HG03060 (cell line): ENCODE data around the gene MAP2K5.

Source experiments
- ATAC-seq: cut with Tn5 transposase; IDR thresholded peaks from one replicate; pipeline ENCODE4 v1.9.1; 2021; ENCODE audit warnings: low read depth, moderate number of reproducible peaks; ENCODE audit not compliant: unreplicated experiment

Gene MAP2K5

DNA sequence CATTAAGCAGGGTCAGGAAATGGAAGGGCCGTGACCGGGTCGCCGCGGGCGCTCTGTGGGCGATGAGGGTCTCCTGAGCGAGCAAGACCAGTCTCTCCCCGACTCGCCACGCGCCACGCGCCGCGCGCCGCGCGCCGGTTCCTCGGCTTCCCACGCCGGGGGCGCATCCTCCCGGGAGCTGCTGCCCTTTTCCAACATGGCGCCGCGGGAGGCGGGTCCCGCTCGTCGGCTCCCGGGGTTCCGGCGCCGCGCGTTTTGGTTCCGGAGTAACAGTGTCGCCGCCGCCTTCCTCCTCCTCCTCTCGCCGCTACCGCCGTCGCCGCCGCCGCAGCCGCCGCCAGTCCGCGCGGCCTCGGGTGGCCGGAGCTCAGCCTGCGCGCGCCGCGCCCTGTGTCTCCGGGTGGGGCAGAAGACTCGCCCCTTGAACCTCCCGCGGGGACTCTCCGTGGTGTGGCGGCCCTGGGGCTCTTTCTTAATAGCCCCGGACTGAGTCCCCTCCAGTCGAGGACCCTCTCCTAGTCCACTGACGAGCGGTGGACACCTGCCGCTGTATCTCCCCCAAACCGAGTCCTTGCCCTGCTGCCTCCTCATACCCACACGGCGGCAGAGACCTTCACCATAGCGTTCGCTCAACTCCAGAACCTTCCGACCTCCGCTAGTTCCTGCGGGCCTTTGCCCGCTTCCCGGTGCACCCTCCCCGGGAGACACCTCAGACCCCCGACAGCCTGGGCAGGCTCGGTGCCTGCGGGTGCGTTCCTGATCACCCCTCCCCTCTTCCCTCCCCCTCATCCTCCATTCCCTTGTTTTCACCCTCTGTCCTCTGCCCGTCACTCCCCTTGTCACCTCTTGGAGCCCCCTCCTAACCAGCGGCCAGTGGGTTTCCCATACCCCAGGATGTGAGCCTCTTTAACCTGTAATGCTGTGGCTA is at the start of gene MAP2K5:
Gene MAP2K5 (plus strand): TSS at position 284 of the 928 bp plus-strand sequence. CDS start 633 bp downstream, at position 917.
- no peak for ATAC-seq

DNA sequence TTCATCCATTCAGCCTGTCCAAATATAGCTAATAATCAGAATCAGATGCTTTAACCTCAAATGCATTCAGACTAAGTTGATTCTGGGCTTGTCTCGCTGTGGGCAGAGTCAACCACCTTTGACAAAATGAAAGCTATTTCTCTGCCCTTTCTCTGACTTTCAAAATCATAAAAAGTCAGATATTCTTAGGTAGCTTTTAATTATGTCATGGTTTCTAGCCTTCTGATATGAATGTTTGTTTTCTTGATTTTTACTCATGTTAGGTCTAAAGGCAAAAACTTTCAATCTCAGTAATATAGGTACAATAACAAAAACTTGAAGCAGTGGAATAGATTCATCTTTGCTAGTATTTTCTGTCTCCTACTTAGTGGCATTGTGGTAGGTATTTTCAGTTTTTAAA is 46.9 kb upstream of the MAP2K5 start:
- no peak for ATAC-seq

DNA sequence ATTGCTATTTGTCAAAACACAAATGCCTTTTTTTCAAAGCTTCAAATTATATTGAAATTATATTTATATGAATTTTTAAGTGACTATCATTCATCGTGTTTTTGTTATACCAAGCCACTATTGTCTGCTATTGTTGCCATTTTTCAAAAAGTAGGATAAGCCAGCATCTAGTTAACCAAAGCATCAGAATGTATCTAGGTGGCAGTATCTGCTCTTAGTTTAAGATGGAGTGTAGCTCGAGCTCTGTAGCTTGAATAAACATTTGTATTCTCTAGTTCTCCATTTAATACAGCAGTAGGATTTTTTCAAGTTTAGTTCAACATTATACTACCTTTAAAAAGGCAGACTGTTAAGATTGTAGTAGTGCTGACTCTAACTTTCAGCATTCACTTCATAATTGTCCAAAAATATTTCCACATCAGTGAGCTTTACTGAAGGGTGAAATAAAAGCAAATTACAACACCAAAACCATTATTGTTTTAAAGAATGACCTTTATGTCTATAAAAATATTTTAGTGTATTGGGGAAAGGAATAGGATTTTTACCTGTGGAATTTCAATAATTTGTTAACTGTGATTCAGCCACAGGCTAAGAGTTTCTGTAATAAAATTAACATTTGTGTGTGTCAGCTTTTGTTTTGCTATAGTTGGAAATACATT is 41.2 kb upstream of the MAP2K5 start:
- ATAC-seq: no peak

DNA sequence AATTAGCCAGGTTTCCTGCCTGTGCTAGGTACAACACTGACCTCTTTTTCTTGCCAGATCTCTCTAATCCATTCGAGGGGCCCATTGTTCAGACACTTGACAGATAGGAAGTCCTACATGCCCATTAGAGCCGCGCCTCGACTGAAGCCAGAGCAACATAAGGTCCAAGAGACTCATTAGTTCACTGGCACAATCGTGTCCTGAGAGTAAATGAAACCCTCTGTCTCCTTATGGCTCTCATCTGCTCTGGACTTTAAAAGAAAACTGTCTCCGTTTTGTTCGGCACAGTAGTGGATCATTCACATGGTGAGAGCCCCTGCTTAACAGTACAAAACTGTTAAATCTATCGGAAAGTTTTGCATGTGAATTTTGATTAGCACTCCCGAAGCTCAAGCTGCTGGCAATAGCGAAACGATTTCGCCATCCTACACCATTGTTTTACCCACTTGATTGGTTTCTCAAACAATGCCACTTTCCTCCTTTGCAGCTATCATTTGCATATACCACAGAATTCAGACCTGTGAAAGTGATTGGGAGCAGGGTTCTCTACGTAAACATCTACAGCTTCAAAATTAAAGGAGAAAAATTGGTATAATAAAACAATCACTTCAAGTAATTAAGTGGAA is 40.6 kb upstream of the MAP2K5 start:
- ATAC-seq: no peak

DNA sequence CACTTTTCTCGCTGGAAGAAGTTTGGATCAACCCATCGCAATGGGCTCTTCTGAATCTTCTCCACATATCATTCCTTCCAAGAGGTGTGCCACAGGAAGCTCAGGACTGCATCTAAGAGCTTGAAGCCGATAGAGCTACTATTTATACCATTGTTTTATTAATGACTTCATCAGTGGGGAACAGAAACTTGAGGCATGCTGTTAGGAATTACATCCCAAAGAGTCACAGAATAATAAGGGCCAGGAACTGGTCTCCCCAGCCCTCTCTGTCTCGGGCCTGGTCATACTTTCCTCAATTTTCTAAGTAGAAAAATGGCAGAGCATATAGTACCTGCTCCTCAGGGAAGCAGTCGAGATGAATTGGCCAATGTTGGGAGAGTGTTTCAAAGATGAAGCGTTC is 38.4 kb upstream of the MAP2K5 start:
- ATAC-seq: no peak

DNA sequence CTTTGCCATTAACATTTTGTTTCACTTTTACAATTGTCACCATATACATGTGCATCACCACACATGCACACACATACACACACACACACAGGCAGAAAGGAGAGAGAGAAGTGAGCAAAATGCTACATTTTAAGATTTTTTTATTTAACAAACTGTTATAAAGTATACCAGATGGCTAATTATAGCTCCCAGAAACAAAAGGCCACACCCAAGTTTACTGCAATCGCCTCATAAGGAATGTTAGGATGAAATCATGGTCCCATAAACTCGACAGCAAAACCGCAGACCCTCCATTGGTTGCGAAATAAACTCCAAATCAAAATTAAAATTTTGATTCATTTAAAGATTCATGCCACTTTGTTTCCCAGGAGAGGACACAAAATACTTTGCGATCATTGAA is 37.7 kb upstream of the MAP2K5 start:
- ATAC-seq: no peak

DNA sequence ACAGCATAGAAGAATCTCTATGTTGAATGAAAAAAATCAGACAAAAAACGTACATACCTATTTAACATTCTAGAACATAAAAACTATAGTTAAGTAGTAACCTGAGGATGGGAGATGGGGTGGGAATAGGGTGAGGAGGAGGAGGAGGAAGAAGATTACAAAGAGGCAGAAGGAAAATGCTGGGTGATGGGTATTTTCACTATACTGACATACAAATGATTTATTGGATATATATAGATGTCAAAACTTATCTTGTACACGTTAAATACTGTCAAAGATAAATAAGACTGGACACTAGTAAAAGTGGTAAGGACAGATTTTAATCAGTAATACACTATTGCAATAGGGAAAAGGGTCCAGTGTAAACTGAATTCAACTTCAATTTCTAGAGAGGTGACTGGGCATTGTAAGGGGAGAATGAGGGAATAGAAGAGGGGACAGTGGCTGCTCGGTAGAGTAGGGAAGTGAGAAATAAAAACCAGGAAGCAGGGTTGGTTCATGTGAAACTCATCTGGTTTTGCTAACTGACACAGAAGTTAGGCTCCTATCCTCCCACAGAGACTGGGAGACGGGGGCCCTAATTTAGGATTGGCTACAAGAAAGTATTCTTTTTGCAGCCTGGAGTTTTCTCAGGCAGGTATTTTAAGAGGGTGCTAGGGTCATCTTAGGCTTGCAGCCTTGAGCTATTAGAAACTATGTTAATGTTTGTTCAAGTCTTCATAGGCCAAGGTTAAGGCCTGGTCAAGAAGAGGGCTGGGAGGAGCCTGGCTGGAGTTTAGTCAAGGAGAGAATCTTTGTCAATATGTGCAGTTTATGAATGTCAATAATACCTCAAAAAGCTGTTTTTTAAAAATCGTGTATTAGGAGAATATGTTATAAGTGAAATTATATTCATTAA is 36.6 kb upstream of the MAP2K5 start:
- ATAC-seq: no peak

DNA sequence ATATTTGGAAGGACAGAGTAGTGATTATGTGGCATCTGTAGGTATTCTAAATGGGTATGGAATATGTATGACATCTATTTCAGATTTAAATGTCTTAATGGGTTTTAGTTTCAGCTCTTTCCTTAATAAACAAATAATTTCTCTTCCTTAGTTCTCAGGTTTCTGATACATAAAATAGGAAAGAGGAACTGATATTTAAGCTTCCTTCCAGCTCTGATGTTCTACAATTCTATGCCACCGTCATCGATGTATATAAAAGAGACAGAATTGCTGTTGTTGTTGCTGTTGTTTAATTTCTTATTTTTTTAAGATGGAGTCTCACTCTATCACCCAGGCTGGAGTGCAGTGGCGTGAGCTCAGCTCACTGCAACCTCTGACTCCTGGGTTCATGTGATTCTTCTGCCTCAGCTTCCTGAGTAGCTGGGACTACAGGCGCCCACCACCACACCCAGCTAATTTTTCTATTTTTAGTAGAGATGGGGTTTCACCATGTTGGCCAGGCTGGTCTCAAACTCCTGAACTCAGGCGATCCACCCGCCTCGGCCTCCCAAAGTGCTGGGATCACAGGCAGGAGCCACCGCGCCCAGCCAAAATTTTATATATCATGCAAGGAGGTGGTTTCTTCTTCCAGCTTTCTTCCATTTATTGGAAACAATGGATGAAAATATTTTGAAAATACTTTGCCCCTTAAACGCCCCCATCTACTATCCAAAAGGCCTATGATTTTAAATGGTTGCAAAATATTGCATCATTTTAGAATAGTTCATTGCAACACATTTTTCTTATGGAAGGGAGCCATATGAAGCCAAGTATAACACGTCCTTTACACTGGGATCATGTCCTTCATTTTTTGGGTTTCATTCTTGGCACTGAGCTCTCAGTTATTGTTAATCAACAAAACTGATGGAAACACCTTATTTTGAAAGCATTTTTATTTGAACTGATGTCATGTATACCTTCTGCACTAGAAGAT is 35.4 kb upstream of the MAP2K5 start:
- ATAC-seq: no peak

DNA sequence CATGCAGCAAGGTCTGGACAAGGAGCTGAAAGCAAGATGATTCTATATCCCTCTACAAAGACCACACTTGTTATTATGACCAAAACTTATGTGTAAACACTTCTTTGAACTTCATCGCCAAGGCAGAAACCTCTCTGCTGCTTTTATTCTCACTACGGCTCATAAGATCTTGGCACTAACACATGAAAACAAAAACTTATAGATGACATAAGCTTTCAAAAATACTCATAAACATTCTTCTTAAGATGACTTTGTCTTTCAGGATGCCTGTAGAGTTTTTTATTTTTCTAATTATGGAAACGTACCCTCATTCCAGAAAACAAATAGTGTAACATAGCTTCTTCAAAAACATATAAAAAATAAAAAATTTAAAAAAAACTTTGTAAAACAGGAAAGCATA is 34.1 kb upstream of the MAP2K5 start:
- no peak for ATAC-seq

DNA sequence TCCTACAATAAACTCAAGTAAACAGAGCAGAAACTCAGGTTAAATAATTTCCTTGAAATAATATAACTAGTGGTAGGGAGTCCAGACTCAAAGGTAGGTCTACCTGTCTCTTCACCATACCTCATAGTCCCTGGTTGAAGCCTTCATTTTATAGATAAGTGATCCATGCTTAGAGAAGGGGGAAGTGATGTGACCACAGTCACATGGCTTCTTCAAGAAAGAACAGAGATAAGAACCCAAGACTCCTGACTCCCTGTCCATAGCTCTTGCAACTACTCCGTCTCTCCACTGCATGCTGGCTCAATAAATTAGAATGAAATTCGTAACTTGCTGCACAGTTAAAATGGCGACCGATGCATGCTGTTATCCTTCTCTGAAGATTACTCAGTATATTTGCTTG is 32.6 kb upstream of the MAP2K5 start:
- ATAC-seq: no peak

DNA sequence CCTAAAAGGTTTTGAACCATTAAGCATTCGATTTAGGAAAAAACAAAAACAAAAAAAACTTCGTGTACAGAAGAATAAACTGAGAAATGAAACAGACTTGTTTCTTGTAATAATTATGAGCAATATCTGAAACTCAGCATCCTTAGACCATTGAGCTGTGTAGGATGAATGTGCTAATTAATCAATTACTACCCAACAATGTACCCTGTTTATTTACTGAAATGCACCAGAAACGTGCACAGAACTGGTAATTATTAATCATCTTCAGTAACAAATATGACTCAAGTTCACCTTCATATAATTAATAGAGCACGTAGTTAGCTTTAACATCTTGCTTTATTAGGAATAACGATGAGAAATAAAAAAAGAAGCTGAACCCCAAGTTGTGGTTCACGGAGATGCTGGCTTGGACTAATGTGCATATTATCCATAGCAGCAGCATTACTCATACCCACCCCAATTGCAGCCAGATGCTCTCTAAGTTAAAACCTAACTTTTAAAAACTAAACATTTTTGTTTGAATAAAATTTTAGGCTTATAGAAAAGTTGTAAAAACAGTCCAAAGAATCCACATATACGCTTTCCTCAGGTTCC is 31.8 kb upstream of the MAP2K5 start:
- ATAC-seq: no peak

DNA sequence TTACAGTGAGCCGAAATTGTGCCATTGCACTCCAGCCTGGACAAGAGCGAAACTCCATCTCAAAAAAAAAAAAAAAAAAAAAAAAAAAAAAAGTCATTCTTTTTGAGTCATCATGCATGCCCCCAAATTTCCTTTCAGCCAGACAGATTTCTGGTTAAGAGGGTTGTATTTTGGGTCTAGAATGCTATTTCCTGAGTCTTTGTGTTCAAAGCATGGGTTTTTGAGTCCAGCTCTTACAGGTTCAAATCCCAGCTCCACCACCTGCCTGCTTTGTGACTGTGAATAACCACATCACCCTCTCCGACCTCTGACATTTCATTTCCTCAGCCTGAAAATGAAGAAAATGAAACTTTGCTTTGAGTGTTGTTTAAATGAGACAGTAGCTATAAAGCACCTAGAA is 30.9 kb upstream of the MAP2K5 start:
- ATAC-seq: no peak

DNA sequence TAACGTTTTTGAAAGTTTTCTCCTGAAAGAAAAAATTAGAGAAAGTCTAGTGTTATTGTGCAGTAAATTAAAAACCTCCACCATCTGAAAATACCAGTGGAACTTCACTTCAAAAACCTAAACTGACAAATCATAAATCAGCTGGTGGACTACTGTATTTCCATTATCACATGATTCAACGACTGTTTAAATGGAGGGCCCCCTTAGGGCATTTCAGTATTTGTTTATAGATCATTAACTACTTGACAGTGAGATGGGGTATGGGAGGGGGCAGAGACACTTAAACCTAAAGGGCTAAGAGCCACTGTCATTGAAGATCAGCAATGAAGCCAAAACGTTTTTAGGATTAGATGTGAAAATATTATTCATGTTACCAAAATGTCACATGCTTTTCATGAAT is 30.4 kb upstream of the MAP2K5 start:
- no peak for ATAC-seq

DNA sequence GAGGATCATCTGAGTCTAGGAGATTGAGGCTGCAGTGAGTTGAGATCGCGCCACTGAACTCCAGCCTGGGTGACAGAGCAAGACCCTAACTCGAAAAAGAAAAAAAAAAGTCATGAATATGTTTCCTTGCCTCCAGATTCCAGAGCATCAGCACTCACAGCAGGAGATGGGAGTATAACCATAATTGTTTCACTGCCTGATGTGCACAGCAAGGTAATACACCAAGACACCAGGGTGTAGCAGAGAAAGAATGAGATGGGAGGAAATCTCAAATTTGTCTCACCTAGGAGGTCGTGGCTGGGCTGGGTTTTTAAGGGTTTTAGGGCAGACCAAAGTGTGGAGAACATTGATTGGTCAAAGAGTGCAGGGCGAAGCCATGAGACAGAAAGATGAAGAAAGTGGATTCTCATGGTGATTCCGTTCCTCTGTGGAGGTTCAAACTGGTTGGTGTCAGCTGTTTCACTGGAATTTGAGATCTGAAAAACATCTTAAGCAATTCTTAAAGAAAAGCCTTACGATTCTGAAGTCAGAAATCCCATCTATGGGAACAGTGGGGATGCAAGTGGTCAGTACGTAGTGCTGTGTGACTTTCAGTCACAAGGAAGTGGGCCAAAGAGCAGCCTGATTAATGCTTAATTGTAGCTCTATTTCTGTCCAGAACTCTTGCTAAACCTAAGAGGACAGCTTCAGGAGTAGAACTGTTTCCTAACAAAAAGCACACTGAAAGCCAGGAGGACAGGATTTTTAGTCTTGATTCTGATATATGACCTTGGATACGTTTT is 29.4 kb upstream of the MAP2K5 start:
- ATAC-seq: no peak

DNA sequence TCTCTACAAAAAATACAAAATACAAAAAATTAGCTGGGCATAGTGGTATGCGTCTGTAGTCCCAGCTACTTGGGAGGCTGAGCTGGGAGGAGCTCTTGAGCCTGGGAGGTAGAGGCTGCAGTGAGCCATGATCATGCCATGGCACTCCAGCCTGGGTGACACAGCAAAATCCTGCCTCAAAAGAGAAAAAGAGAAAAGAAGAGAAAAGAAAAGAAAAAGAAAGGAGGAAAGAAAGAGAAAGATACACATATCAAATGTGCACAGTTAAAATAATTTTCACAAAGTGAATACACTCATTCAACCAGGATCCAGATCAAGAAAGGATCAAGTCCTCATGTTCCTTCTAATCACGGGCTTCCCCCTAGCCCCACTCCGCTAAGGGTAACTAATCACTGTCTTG is 27.4 kb upstream of the MAP2K5 start:
- ATAC-seq: no peak

DNA sequence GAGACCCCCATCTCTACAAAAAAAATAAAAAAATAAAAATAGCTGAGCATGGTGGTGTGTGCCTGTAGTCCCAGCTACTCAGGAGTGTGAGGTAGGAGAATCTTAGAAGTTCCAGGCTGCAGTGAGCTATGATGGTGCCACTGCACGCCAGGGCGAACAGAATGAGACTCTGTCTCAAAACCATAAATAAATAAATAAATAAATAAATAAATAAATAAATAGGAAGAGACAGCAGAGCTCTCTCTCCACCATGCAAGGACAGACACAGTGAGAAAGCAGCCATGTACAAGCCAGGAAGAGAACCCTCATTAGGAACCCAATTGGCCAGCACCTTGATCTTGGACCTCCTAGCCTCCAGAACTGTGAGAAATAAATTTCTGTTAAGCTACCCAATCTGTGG is 26.9 kb upstream of the MAP2K5 start:
- ATAC-seq: no peak

DNA sequence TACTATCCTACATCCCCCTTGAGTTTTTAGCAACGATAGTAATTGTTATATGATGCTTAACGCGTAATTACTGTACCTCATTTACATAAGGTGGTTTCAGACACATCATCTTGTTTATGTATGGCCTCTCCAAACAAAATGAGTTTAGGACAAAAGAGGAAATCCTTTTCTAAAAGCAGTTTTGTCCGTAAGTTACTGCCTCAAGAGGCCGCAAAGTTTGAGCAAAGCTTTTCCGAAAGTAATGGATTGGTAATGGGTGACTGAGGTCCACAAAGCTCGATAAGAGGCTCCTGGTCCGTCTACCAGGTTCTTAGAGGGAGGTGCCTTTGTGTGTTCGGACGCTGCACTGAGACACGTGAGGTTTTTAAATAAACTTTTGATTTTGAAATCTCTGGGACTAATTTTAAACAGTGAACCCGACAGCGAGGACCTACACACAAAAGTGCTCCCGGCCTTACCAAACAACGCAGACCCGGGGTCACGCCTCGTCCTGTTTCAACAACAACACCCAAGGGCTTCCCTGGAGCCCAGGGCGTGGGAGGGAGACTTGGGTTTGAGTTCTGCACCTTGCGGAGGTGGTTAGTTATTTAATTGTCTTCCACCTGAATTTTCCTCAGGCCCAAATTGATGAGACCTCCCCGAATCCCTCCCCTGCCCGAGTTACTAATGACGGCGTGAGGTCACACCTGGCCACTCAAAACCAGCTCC is 22.0 kb upstream of the MAP2K5 start:
- ATAC-seq: no peak
